OCI-LY7 (cell line): ENCODE results near the gene ACACB. TPM values are rescaled to one million over a fixed set of nuclear protein-coding genes. Genes with fewer than 3 reads are reported as not detected.

Experiments used
- Bru-seq: library from RNA; stranded (reverse); fragments of 400-500 nt; gene quantifications from one replicate; lab custom pipeline; 2021; lab: Mats Ljungman, UMichigan
- BruChase-seq, 2 experiments: library from RNA; stranded (reverse); fragments of 400-500 nt; gene quantifications; one replicate each; lab custom pipeline; 2021; lab: Mats Ljungman, UMichigan
- BruUV-seq: library from RNA; stranded (reverse); fragments of 400-500 nt; replicated peaks from 2 replicates; lab custom pipeline; 2021; lab: Mats Ljungman, UMichigan
- CTCF ChIA-PET: fragments of 300-600 bp; sonication (Branson Sonifier 250); formaldehyde crosslinking; loops from one replicate; lab custom pipeline; 2022; ENCODE audit warnings: antibody characterized with exemption; ENCODE audit not compliant: unreplicated experiment; lab: Charles Lee
- POLR2A ChIA-PET: fragments of 300-600 bp; sonication (Branson Sonifier 250); formaldehyde crosslinking; loops from one replicate; lab custom pipeline; 2022; ENCODE audit warnings: antibody characterized with exemption; lab: Charles Lee
- DNase-seq: peaks from one replicate; pipeline ENCODE4 v3.0.0-alpha.2; 2015; ENCODE audit warnings: low spot score
- H2AFZ ChIP-seq: fragments of 200-600 bp; sonication (generic), shearing (Covaris generic); 2 replicates; pipeline ENCODE4 v1.6.1; 2014; ENCODE audit warnings: mild to moderate bottlenecking, antibody characterized with exemption, low read length, moderate library complexity
- H3K27ac ChIP-seq: fragments of 200-600 bp; sonication (generic); 2 replicates; pipeline ENCODE4 v1.5.1; 2014; ENCODE audit warnings: mixed run types, low read depth, mild to moderate bottlenecking, moderate library complexity, low read length, inconsistent platforms; ENCODE audit not compliant: poor library complexity, severe bottlenecking
- H3K36me3 ChIP-seq: fragments of 200-600 bp; sonication (generic); 2 replicates; pipeline ENCODE4 v1.6.1; 2014; ENCODE audit warnings: mild to moderate bottlenecking, antibody characterized with exemption, low read length, moderate library complexity, mixed read lengths; ENCODE audit not compliant: insufficient read depth
- H3K4me1 ChIP-seq: fragments of 200-600 bp; sonication (generic); 2 replicates; pipeline ENCODE4 v1.5.1; 2014; ENCODE audit warnings: mild to moderate bottlenecking, low read length; ENCODE audit not compliant: insufficient read depth, poor library complexity, severe bottlenecking
- H3K4me2 ChIP-seq: fragments of 200-600 bp; sonication (generic); 2 replicates; pipeline ENCODE4 v1.6.1; 2014; ENCODE audit warnings: mild to moderate bottlenecking, low read length
- H3K4me3 ChIP-seq: fragments of 200-600 bp; sonication (generic); 2 replicates; pipeline ENCODE4 v1.5.1; 2014; ENCODE audit warnings: mild to moderate bottlenecking, low read depth, low read length; ENCODE audit not compliant: poor library complexity, severe bottlenecking
- H3K79me2 ChIP-seq: fragments of 200-600 bp; sonication (generic); 2 replicates; pipeline ENCODE4 v1.6.1; 2016; ENCODE audit warnings: low read depth, mild to moderate bottlenecking, low read length, moderate library complexity, mixed read lengths; ENCODE audit not compliant: insufficient read depth
- H3K9me2 ChIP-seq: fragments of 200-600 bp; sonication (generic); 2 replicates; pipeline ENCODE4 v1.6.1; 2016; ENCODE audit warnings: mild to moderate bottlenecking, low read length, mixed read lengths; ENCODE audit not compliant: insufficient read depth
- H3K9me3 ChIP-seq: fragments of 200-600 bp; sonication (generic); 2 replicates; pipeline ENCODE4 v1.6.1; 2014; ENCODE audit warnings: mild to moderate bottlenecking, mixed run types, low read length, mixed read lengths
- H4K20me1 ChIP-seq: fragments of 200-600 bp; sonication (generic); 2 replicates; pipeline ENCODE4 v1.6.1; 2014; ENCODE audit warnings: mild to moderate bottlenecking, antibody characterized with exemption, low read length, moderate library complexity, mixed read lengths; ENCODE audit not compliant: insufficient read depth
- EZH2phosphoT487 ChIP-seq: fragments of 200-600 bp; sonication (generic); IDR thresholded peaks from 2 replicates; pipeline ENCODE4 v1.6.1; 2018; ENCODE audit warnings: low read depth, borderline replicate concordance, mild to moderate bottlenecking, mixed run types, antibody characterized with exemption, low read length, moderate library complexity, mixed read lengths
- intact Hi-C: fragments of 100-400 bp; cut with micrococcal nuclease; formaldehyde crosslinking; loops from one replicate; pipeline ENCODE4 v1.10.0; 2022; ENCODE audit not compliant: unreplicated experiment
- long read RNA-seq: library from polyadenylated mRNA; stranded (forward); transcript quantifications from one replicate; pipeline ENCODE4 v2.0.0, GENCODE V29; 2022
- total RNA-seq, 2 experiments: library from RNA; depleted of rRNA in 1 of 2; stranded (reverse); fragments of >200 nt in 1 of 2; shearing (Covaris generic) in 1 of 2; gene quantifications; 2 replicates each; pipeline ENCODE4 v1.2.3, GENCODE V29; 2014 to 2022
- TF ChIP-seq, protein P1 (sequence below): fragments of 200-600 bp; sonication (generic); conservative IDR thresholded peaks from 2 replicates; pipeline ENCODE4 v1.5.1; 2014; ENCODE audit warnings: mild to moderate bottlenecking, antibody characterized with exemption, low read length, moderate library complexity, mixed read lengths

ACACB gene
- 19.7 and 25.6 TPM in 2 replicates for total RNA-seq (2014; rRNA removed; shearing (Covaris generic))
- total RNA-seq (2022), result 45.1 and 46.2 TPM in 2 replicates
- percentile 54 among the genes with signal in this experiment for Bru-seq, nascent RNA
- BruChase-seq, experiment 1, labeled RNA remaining after a 6-hour chase, result percentile 52 among the genes with signal in this experiment
- BruChase-seq, experiment 2, labeled RNA remaining after a 2-hour chase, result percentile 54 among the genes with signal in this experiment
- long read RNA-seq, partial matches to known transcripts, result 4 of 19 reads
- long read RNA-seq, other reads (novel, unspliced or antisense), result 12 of 19 reads

DNA sequence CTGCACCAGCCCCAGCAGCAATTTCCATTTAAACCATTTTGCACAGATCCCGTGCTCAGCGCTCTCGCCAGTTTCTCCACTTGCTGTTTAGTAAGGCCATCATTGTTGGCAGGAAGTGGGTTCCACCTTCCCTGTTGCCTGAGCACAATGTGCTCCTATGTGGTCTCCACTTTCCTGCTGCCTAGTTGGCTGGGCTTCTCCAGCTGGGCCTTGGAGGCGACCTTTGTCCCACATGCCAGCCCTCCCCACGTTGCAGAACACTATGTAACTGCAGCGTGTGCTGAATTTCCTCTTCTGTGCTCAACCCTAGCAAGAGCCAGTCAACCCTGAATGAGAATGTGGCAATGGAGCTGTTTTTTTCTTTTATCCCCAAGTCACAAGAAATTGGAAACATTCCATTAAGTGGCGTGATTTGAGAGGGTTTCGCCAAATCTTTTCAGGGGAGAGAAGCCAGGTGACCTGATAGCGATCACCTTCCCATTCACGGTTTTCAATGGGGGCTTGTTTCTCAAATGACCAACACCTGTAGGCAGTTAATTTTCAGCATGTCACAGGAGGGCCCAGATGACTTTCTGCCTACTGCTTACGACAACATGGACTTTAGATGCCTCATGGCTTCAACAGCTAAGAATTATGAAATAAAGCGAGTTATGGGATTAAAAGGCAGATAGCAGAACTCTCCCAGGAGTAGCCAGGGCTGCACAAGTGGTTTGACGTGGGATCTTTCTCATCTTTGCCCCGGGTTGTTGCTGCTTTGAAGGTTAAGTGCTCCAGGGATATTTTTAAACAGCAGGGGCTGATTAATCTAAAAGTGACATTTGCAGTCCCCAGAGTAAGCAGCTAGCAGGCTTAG, at the start of gene ACACB:
ACACB (plus strand) TSS at position 830 of the 853 bp plus-strand sequence. CDS start 22,819 bp downstream, outside the sequence.
- Histone ChIP-seq H3K4me1 (peaks cover 15% of the 10 kb centered on the region), H3K36me3 (peaks cover 19% of the 10 kb centered on the region), H4K20me1 (no peaks in the 10 kb centered on the region), H3K27ac (no peak within 1 kb of the TSS), H3K4me3 (no peak within 1 kb of the TSS), H2AFZ (no peak within 1 kb of the TSS), H3K79me2 (no peaks in the 10 kb centered on the region), H3K9me2 (no peaks in the 10 kb centered on the region), H3K4me2 (no peak within 1 kb of the TSS), H3K9me3 (no peaks in the 10 kb centered on the region)
- TF ChIP-seq EZH2phosphoT487, result no peak
- TF ChIP-seq, protein P1, sequence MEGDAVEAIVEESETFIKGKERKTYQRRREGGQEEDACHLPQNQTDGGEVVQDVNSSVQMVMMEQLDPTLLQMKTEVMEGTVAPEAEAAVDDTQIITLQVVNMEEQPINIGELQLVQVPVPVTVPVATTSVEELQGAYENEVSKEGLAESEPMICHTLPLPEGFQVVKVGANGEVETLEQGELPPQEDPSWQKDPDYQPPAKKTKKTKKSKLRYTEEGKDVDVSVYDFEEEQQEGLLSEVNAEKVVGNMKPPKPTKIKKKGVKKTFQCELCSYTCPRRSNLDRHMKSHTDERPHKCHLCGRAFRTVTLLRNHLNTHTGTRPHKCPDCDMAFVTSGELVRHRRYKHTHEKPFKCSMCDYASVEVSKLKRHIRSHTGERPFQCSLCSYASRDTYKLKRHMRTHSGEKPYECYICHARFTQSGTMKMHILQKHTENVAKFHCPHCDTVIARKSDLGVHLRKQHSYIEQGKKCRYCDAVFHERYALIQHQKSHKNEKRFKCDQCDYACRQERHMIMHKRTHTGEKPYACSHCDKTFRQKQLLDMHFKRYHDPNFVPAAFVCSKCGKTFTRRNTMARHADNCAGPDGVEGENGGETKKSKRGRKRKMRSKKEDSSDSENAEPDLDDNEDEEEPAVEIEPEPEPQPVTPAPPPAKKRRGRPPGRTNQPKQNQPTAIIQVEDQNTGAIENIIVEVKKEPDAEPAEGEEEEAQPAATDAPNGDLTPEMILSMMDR, result no peak
- POLR2A ChIA-PET, result interaction anchor here (1.0 kb wide), 2 partner anchors 10 to 11 kb away, joined by 3 to 4 read pairs; no protein-coding TSS in a partner anchor
- no TSS peak for BruUV-seq
- CTCF ChIA-PET, result no interaction called here
- intact Hi-C loops, result no loop called here
- no peak for DNase-seq

DNA sequence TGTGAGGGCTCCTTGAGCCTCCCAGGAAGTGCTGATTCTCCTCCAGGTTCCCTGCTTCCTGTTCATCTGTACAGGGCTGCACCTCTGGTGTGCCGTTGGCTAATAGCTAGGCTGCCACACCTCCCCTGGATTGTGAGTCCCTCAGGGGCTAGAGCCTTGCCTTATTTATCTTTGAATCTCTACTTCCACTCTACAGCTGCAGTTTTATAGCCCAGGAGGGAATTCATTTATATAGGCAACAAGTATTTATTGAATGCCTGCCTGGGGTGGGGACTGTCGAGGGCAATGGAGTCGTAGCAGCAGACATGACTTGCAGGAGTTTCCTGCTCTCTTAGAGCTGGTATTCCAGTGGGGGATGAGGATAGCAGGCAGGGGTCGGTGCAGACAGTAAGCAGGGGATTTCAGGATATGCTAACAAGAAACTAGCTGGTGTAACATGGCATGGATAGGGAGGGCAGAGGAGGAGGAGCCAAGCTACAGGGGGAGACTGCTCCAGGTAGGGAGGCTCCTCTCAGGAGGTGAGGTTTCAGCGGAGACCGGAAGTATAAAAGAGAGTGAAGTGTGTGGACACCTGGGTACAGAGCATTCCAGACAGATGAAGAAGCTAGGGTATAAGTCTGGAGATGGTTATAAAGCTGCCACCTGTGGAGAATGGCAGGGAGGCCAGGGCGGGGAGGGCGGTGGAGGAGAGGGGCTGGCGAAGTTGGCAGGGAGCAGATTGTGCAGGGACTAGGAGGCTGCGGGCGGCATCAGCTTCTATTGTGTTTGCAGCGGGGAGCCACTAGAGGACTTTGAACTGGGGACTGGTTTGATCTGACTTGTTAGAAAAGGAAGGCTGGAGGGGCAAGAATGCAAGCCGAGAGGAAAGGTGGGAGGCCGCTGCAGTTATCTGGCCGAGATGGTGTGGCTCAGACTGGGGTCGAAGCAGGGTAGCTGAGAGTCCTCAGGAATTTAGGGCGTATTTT, 46.8 kb upstream of the ACACB start:
- DNase-seq, result no peak
- TF ChIP-seq EZH2phosphoT487, result no peak
- TF ChIP-seq, protein P1, result no peak
- Histone ChIP-seq H2AFZ (no peak overlapping the region), H3K4me2 (no peak overlapping the region), H3K9me2 (no peaks in the 10 kb centered on the region), H3K36me3 (peaks cover 90% of the 10 kb centered on the region), H3K9me3 (peaks cover 2% of the 10 kb centered on the region), H3K27ac (no peak overlapping the region), H4K20me1 (no peaks in the 10 kb centered on the region), H3K79me2 (peaks cover 2% of the 10 kb centered on the region; the same call in 1 of the 2 replicates), H3K4me3 (no peak overlapping the region), H3K4me1 (peaks cover 23% of the 10 kb centered on the region)
- ChIA-PET POLR2A (interaction anchor here (0.5 to 0.9 kb wide), 4 partner anchors 8 to 126 kb away, joined by 3 to 5 read pairs (median 3); no protein-coding TSS in a partner anchor), CTCF (no interaction called here)
- intact Hi-C loops, result no loop called here
- BruUV-seq, result no TSS peak
